Liver (tissue), 3 donors: ENCODE measurements around the gene ZNF195.
"Not testable (repeated sequence)": the region's sequence is repeated elsewhere in the genome, so short reads cannot be mapped to it uniquely, and the experiment has no call there.

ENCODE experiments used
- ATF3 ChIP-seq: IDR thresholded peaks from 2 replicates; pipeline ENCODE4 v1.6.1; 2016; ENCODE audit warnings: antibody characterized with exemption
- CTCF ChIP-seq: fragments of 150-350 bp; IDR thresholded peaks from 2 replicates; pipeline ENCODE4 v1.5.1; 2017; ENCODE audit warnings: improper control_type of control experiment, low read depth, low read length; ENCODE audit not compliant: missing input control
- FOXA1 ChIP-seq: IDR thresholded peaks from 2 replicates; pipeline ENCODE4 v1.6.1; 2016; ENCODE audit warnings: antibody characterized with exemption
- MAX ChIP-seq: IDR thresholded peaks from 2 replicates; pipeline ENCODE4 v1.6.1; 2016; ENCODE audit warnings: antibody characterized with exemption
- RAD21 ChIP-seq, 2 donors: IDR thresholded peaks; 2 replicates each; pipeline ENCODE4 v1.6.1; 2016; ENCODE audit warnings: antibody characterized with exemption in 2 of 2, mild to moderate bottlenecking in 2 of 2
- REST ChIP-seq: IDR thresholded peaks from 2 replicates; pipeline ENCODE4 v1.6.1; 2016; ENCODE audit warnings: antibody characterized with exemption, mild to moderate bottlenecking
- SP1 ChIP-seq: IDR thresholded peaks from 2 replicates; pipeline ENCODE4 v1.6.1; 2018; ENCODE audit warnings: antibody characterized with exemption, mild to moderate bottlenecking
- TAF1 ChIP-seq: conservative IDR thresholded peaks from 2 replicates; pipeline ENCODE4 v1.6.1; 2016; ENCODE audit warnings: antibody characterized with exemption, mild to moderate bottlenecking
- donor health status: healthy.
- donor health status: healthy.

- peak; percentile 34 for TF ChIP-seq CTCF
- not testable (repeated sequence) for TF ChIP-seq REST, SP1, MAX, FOXA1, ATF3, TAF1
- peak; percentile 44 to 61 for TF ChIP-seq RAD21 (IDR thresholded peaks at IDR 0.05)
These were observed 38.1 kb upstream of the ZNF195 start for GRCh38 chr11:3417047-3417446.
